ENCODE measurements around the gene ZNF267.

DNA sequence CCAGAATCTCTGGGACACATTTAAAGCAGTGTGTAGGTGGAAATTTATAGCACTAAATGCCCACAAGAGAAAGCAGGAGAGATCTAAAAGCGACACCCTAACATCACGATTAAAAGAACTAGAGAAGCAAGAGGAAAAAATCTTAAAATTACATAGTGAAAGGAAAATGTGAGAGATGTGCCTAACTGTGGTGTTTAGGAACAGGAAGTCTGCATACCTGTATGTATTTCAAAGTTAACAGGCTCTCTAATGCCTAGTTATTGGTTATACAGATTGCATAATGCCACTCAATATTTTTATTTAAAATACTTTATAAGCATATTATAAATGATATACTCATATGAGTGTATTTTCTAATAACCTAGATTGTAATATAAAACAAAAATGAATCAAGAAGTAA is 25.9 kb downstream of the ZNF267 start:
- TF ChIP-seq, protein P1, sequence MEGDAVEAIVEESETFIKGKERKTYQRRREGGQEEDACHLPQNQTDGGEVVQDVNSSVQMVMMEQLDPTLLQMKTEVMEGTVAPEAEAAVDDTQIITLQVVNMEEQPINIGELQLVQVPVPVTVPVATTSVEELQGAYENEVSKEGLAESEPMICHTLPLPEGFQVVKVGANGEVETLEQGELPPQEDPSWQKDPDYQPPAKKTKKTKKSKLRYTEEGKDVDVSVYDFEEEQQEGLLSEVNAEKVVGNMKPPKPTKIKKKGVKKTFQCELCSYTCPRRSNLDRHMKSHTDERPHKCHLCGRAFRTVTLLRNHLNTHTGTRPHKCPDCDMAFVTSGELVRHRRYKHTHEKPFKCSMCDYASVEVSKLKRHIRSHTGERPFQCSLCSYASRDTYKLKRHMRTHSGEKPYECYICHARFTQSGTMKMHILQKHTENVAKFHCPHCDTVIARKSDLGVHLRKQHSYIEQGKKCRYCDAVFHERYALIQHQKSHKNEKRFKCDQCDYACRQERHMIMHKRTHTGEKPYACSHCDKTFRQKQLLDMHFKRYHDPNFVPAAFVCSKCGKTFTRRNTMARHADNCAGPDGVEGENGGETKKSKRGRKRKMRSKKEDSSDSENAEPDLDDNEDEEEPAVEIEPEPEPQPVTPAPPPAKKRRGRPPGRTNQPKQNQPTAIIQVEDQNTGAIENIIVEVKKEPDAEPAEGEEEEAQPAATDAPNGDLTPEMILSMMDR (IDR thresholded peaks at IDR 0.05; ENCODE audit: insufficient read depth, low read length, poor library complexity, severe bottlenecking) = no peak
- no peak for TF ChIP-seq EZH2phosphoT487 (conservative IDR thresholded peaks at IDR 0.05; ENCODE audit: low read length)
